DMS53 (cell line): ENCODE results near the gene GFOD1.

Experiments used
- DNase-seq: peaks from one replicate; lab custom pipeline; 2025; lab: John Stamatoyannopoulos, UW

GFOD1 gene

GRCh38 chr6:13375360-13375878 is 112.0 kb downstream of the GFOD1 start:
- no peak for DNase-seq

GRCh38 chr6:13373919-13374318 is 113.5 kb downstream of the GFOD1 start:
- no peak for DNase-seq

- DNase-seq: no peak
Measured at GRCh38 chr6:13373488-13373886, 113.9 kb downstream of the GFOD1 start.

GRCh38 chr6:13372688-13373487 is 114.5 kb downstream of the GFOD1 start:
- no peak for DNase-seq

GRCh38 chr6:13372076-13372475 is 115.3 kb downstream of the GFOD1 start:
- no peak for DNase-seq

GRCh38 chr6:13371421-13372072 is 115.9 kb downstream of the GFOD1 start:
- DNase-seq: no peak

GRCh38 chr6:13370623-13371022 is 116.8 kb downstream of the GFOD1 start:
- no peak for DNase-seq

- no peak for DNase-seq
Measured at GRCh38 chr6:13369591-13369990, 117.8 kb downstream of the GFOD1 start.

GRCh38 chr6:13368731-13369115 is 118.7 kb downstream of the GFOD1 start:
- no peak for DNase-seq

- DNase-seq: no peak
Measured at GRCh38 chr6:13368079-13368730, 119.2 kb downstream of the GFOD1 start.

- DNase-seq: no peak
Measured at GRCh38 chr6:13367396-13367795, 120.0 kb downstream of the GFOD1 start.

GRCh38 chr6:13365320-13365719 is 122.1 kb downstream of the GFOD1 start:
- DNase-seq: no peak

GRCh38 chr6:13364842-13365241 is 122.6 kb downstream of the GFOD1 start:
- no peak for DNase-seq

- no peak for DNase-seq
Measured at GRCh38 chr6:13362412-13362811, 125.0 kb downstream of the GFOD1 start.

GRCh38 chr6:13360671-13361540 is 126.5 kb downstream of the GFOD1 start:
- DNase-seq: no peak

GRCh38 chr6:13359287-13359686 is 128.1 kb downstream of the GFOD1 start:
- DNase-seq: no peak

GRCh38 chr6:13358511-13358910 is 128.9 kb downstream of the GFOD1 start:
- DNase-seq: no peak

GRCh38 chr6:13357551-13358075 is 129.8 kb downstream of the GFOD1 start:
- no peak for DNase-seq

GRCh38 chr6:13355999-13356785 is 131.2 kb downstream of the GFOD1 start:
- no peak for DNase-seq

- no peak for DNase-seq
Measured at GRCh38 chr6:13355043-13355945, 132.1 kb downstream of the GFOD1 start.
